Activated T-helper 9 cell treated with anti-CD3 and anti-CD28 coated beads, Interleukin-2, amount 50 U/mL, for 16 hours (primary cell): Measurements from ENCODE around the gene ZC3H4.
A peak's percentile ranks its signal among the peaks of the same experiment; 100 is the strongest.

Experiments
- DNase-seq: peaks from one replicate; pipeline ENCODE4 v3.0.0-alpha.2; 2020; ENCODE audit warnings: low read depth

The ZC3H4 gene

DNA sequence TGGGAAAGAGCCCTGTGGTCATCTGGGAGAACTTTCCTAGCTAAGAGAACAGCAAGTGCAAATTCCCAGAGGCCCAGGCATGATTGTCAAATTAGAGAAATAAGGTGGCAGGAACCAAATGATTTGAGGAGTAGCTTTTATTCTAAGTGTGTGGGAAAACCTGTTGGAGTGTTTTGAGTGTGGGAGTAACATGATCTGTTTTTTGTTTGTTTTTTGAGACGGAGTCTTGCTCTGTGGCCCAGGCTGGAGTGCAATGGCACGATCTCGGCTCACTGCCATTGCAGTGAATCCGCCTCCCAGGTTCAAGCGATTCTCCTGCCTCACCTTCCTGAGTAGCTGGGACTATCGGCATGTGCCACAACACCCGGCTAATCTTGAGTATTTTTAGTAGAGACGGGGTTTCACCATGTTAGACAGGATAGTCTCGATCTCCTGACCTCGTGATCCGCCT, 19.5 kb upstream of the ZC3H4 start:
- no peak for DNase-seq

DNA sequence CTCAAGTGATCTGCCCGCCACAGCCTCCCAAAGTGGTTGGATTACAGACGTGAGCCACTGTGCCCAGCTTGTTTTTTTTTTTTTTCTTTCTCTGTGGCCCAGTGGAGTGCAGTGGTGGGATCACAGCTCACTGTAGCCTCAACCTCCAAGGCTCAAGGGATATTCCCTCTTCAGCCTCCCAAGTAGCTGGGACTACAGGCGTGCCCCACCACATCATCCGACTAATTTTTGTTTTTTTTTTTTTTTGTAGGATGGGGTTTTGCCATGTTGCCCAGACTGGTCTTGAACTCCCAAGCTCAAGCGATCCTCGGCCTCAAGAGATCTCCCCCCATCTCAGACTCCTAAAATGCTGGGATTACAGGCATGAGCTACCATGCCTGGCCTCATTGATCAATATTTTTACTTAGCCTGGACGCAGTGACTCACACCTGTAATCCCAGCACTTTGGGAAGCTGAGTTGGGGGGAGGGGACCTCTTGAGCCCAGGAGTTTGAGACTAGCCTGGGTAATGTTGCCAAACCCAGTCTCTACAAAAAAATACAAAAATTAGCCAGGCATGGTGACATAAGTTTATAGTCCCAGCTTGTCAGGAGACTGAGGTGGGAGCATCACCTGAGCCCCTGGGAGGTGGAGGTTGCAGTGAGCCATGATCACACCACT, 18.7 kb upstream of the ZC3H4 start:
- DNase-seq: no peak

DNA sequence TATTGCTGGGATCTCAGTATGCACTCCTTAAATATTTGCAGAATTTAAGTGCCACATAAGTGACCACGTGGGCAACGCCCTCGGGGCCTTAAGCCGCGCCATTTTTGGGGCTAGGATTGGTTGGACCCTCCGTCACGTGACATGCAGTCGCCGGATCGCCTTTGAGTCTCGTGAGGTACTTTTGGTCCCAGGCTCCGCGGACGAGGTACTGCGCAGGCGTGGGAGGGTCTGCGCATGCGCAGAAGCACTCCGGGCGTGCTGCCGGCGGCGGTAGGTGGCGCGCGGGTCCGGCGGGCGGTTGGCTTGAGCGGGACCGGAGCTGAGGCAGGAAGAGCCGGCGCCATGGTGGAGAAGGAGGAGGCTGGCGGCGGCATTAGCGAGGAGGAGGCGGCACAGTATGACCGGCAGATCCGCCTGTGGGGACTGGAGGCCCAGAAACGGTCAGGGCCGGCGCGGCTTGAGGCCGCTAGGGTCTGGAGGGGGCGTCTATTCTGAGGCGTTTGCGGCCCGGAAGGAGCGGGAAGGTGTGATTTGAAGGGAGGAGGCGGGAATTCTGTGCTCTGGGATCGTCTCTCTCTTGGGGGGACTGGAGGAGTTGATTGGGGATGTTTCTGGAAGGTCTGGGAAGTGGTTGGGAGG, 17.1 kb upstream of the ZC3H4 start, which contains the start of gene SAE1:
Gene SAE1, plus strand, starts transcription at position 247 of the 639 bp plus-strand sequence. Its CDS starts 96 bp downstream, at position 343.
- peak; percentile 88 for DNase-seq

DNA sequence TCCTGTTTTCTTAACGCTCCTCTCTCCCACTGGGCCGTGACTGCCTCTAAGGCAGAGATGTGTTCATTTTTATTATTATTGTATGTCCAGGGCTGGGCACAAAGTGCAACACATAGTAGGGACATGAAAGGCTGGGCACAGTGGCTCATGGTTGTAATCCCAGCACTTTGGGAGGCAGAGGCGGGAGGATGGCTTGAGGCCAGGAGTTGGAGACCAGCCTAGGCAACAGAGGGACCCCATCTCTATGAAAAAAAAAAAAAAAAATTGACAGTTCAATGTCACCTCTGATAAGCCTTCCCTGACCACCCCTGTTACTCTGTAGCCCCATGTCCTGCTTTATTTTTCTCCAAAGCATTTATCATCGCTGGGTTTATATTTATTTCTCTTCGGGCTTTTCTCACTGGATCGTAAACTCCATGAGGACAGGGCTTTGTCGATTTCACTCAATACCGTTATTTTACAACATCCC, 16.6 kb upstream of the ZC3H4 start:
- DNase-seq: no peak

DNA sequence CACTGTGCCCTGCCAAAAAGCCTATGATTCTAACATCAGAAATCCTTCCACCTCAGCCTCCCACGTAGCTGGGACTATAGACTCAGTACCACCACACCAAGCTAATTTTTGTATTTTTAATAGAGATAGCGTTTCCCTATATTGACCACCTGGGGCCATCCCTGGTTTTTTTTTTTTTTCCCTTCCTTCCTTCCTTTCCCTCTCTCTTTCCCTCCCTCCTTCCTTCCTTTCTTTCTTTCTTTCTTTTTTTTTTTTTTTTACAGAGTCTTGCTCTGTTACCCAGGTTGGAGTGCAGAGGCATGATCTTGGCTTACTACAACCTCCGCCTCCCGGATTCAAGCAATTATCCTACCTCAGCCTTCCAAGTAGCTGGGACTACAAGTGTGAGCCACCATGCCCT, 16.0 kb upstream of the ZC3H4 start:
- DNase-seq: no peak

DNA sequence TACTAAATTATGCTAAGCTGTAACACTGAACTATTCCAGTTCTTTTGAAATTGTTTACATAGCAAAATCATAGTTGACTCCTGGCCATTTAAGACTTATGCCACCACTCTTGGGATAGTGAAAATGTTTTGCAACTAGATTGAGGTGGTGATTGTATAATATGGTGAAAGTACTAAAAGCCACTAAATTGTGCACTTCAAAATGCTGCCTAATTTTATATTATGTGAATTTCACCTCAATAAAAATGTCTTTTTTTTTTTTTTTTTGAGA, 12.0 kb upstream of the ZC3H4 start:
- no peak for DNase-seq

DNA sequence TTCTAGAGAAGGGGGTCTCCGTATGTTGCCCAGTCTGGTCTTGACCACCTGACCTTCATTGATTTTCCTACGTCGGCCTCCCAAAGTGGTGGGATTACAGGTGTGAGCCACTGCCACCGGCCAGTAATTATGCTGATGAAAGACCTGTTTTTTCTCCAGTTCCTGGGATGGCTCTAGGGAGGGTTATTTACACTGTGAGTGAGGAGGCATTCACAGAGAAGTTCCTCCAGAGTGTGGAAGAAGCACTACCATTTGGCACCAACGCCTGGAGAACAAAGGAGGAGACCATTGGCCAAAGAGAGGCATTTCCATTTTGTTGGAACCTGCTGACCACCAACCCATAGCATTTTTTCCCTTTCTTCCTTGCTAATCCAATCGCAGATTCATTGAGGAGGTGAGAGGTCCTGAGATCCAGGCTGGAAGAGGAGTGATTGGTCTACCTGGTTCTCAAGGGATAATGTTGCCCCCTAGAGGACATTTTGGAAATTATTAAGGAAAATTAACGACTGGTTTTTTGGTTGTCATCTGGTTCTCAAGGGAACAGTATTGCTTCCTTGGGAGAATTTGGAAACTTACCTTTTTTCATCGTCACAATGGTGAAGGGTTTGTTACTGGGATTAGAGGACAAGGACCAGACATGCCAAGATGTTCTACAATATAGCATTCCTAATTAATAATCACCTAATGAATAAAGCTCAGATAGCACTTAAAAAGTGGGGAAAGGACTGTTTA, 11.5 kb upstream of the ZC3H4 start:
- no peak for DNase-seq

DNA sequence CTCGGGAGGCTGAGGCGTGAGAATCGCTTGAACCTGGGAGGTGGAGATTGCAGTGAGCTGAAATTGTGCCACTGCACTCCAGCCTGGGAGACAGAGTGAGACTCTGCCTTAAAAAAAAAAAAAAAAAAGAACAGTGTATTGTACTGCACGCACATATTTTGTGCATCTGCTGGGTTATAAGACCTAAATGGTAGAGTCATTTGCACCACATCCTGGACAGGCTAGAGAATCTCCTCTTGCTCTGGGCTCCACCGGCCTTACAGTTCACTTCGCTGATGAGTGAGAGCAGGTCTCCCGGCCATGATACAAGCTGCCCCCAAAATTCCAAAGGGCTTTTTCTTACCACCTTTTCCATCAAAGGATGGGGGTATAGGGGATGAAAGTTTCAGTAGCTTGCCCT, 9.8 kb upstream of the ZC3H4 start:
- no peak for DNase-seq

DNA sequence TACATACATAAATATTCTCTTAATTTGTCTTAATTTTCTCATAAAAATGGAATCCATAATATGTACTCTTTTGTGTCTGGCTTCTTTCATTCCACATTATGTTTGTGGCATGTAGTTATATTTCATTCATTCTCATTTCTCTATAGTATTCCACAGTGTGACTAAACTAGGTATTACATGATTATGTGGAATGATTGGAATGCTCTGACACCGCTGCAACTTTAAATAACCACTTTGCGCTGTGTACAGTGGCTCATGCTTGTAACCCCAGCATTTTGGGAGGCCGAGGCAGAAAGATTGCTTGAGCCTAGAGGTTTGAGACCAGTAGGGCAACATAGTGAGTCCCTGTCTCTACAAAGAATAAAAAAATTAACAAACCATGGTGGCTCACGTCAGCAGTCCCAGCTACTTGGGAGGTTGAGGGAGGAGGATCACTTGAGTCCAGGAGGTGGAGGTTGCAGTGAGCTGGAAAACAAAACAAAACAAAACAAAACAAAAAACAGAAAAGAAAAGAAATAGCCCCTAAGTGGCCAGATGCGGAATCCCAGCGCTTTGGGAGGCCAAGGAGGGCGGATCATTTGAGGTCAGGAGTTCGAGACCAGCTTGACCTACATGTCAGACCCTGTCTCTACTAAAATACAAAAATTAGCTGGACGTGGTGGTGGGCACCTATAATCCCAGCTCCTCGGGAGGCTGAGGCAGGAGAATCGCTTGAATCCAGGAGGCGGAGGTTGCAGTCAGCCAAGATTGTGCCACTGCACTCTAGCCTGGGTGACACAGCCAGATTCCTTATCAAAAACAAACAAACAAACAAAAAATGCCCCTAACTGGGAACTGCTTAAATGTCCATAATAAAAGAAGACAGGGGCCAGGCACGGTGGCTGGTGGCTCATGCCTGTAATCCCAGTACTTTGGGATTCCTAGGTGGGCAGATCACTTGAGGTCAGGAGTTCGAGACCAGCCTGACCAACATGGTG, 9.1 kb upstream of the ZC3H4 start:
- DNase-seq: no peak

DNA sequence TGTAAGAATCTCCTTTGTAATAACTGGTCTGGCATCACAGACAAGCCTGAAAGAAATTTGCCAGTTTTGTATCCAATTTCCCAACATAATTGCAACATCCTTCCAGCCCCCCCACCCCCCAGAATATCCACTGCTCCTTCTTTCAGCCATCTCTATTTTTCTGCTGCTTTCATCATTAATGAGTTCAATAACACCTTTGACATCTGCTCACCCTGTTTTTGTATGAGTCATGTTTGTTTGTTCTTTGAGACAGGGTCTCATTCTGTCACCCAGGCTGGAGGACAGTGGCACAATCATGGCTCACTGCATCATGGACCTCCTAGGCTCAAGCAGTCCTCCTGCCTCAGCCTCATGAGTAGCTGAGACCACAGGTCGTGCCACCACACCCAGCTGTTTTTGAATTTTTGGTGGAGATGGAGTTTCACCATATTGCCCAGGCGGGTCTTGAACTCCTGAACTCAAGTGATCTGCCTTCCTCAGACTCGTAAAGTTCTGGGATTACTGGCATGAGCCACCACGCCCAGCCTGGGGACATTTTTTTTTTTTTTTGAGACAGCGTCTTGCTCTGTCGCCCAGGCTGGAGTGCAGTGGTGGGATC, 7.0 kb upstream of the ZC3H4 start:
- no peak for DNase-seq

DNA sequence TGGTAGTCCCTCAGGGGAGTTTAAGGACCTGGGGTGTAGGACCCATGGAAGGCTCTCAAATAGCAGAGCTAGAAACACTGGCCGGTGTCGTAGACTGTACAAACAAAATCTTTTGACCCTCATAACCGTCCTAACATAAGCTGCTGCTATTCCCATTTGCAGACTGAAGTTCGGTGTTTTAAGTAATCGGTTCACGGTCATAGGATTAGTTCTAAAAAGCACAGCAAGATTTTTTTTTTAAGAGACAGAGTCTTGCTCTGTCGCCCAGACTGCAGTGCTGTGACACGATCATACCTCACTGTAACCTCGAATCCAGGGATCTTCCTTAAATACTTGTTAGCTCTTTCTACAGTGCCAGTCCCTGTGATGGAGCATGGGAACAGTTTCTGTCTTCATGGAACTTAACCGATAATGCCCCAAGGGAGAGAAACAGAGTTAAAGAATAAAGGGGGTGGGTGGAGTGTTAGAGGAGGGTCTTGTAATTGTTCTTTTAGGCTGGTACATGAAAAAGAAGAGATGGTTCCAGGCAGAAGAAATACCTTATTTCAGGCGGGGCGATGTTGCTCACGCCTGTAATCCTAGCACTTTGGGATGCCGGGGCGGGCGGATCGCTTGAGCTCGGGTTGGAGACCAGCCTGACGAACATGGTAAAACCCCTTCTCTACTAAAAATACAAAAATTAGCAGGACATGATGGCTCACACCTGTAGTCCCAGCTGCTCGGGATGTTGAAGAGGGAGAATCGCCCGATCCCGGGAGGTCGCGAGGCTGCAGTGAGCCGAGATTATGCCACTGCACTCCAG, 475 bp upstream of the ZC3H4 start:
- no peak for DNase-seq

DNA sequence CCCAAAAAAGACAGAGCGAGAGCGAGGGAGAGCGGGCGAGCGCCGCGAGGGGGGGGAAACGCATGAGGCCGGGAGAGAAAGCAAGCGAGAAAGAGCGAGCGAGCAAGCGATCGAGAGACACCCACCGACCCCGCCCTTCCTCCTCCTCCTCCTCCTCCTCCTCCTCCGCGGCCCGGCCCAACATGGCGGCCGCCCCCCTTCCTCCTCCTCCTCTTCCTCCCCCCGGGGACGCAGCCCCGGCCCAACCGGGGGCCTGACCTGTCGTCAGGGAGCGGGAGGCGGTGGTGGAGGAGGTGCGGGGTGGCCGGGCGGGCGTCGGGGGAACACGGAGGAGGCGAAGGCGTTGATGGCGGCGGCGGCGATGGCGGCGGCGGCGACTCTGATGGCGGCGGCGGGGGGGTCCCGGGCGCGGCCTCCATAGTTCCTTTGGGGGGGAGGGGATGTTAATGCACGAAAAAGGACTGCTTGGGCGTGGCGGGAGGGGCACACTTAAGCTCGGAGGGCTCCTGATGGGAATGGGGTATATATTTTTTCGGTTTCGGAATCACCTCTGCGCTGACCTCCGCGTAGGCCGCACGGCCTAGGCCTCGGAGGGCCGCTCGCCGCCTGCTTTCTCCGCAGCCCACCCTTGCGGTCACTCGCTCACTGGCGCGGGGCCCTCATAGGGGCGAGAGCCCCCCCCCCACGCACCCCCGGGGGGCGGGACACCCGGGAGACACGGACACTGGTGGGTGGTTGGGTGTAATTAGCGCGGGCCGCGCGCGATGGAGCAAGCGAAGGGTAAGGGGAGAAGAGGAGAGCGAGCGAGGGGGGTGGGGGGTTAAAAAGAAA, 1.2 kb downstream of the ZC3H4 start:
- DNase-seq: peak; percentile 81

DNA sequence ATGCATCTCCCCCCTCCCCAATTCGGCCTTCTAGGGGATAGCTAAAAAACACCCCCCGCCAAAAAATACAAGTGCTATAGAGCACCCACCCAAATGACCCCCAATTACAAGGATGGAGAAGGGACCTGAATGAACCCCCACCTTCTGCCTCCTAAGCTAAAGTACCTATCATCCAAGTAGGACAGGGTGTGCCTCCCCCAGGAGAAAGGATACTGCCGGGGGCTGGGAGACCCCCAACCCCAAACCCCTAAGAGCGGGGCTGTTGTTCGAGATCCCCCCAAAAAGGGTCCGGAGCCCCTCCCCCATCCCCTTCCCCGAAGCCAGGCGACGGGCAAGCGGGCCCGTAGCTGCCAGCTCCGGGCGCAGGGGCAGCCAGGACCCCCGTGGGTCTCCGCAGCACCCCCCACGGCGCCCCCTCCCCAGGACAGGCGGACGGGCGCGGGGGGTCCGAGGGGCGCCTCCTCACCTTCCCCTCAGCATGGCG, 1.9 kb downstream of the ZC3H4 start:
- DNase-seq: no peak

DNA sequence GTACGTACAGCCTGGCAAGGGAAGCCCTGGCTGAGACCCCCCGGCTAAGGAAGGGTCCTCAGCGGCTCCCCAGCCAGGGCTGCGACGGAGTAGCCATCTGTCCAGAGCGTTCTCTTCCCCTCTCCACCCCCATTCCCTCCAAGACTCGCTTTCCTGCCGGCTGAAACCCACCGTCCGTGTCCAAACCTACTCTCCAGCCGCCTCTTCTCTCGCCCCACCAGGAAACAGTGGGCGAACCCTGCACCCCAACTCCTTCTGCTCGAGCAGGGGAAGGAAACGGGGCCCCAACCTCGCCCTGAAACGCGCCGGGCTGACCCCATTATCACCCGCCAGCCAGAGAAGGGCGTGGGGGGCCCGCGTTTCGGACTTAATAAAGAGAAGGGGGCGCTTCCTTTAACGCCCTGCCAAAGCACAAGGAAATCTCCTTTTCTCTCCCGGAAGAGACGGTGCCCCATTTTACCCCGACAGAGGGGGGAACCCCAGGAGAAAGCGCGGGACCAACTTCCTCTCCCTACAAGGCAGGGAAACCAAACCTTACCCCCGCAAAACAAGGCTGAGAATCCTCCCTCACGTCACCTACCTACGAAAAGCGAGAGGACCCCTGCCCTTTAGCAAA, 2.5 kb downstream of the ZC3H4 start:
- peak; percentile 35 for DNase-seq

DNA sequence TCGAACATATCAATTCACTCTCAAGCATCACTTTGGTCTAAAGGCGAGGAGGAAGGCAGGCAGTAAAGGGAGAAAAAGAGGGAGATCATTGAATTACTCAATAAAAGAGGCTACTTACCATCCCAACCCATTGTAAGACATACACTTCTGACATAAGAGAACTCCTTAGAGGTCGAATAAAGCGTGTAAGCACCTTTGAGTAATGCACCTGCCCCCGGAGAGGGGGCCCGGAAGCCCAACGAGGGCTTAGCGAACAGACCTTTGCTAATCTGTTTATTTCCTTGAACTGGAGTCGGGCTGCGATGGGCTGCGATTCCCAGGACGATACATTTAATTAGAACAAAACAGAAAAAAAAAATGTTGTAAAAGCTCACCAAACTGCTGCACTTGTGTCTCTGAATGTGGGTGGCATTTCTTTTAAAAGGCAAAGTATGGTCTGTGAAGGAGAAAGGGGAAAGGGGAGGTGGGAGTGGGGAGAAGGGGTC, 3.0 kb downstream of the ZC3H4 start:
- peak; percentile 43 for DNase-seq

DNA sequence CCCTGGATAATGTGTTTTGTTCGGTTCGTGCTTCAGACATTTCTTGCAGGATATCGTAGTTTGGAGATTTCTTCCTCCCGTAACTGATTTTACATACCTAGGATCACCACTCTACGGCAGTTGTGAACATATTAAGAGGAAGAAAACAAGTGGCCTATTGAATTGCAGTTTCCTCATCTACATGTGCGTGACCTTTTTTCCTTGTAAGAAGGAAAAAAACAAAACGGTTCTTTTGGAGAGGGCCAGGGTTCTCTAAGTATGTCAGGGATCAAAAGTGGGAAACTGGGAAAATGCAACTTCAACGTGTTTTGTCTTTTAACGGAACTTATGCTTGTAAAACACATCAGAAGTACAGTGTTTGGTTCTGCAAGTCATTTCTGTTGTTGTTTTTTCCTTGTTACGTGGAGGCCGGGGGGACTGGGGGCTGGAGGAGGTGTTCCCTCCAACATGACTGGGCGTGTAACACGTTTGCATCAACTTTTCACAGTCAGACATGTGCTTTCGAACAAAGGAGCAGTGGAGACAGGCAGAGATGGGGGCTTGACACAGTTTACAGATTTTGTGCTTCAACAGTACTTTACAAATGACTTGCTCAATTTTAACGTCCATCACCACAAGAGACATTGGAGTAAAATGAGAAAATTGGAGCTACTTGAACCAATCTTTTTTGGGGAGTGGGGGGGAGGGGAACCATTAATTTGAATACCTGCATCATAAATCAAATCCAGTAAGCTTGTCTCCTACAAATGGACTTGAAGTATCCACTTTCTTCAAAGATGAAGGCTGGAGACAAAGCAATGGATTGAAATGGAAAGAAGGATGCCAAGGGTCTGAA, 3.8 kb downstream of the ZC3H4 start:
- DNase-seq: peak; percentile 55

DNA sequence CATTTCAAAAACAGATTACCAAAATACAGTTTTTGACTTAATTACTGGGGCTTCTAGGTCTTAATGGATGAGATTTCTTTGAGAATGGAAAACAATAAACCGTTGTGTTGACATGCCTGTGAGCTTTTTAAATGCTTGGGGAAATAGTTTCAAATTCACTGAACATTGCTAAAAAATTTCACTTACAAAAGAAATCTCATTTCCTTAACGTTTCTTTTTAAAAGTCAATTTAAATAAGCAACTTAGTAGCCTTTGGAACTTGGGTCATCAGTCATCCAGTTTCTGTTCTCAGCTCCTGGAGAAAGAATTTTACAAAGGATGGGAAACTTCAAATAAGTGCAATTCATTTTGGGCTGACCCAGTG, 4.4 kb downstream of the ZC3H4 start:
- no peak for DNase-seq
